ENCODE results near the gene SPACDR. TPM values are rescaled to one million over a fixed set of nuclear protein-coding genes. Genes with fewer than 3 reads are reported as not detected.

The SPACDR gene
- total and polyA plus RNA-seq, 2 donors (not counting 1 experiment from before 2014, with no cell fraction given), result 2.1 to 3.7 TPM

DNA sequence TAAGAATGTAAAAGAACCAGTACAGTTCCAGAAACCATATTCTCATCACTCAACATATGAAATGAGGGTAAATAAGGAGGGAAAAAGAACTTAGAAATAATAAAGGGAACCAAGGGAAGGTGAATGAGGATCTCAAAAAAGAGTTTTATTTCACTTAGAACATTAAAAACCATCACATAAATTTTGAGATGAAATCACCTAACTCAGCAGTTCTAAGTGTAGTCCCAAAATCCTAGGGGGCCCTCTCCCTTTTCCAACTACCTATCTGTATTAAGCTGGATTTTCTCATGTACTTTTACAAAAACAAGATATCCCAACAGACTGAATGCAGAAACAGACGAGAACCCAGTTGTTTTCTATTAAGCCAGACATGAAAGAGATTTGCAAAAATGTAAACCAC is 38.7 kb downstream of the SPACDR start:
- peaks cover under 1% of the 10 kb centered on the region for H4K20me1 ChIP-seq (ENCODE audit: control insufficient read depth, insufficient read depth, low read length, poor library complexity, severe bottlenecking)
- Mint-ChIP-seq H3K27ac (no peak overlapping the region), H3K27me3 (no peaks in the 10 kb centered on the region), H3K4me3 (no peak overlapping the region), H3K9me3 (ENCODE audit: insufficient read depth) (no peaks in the 10 kb centered on the region), H3K4me1 (peaks cover 9% of the 10 kb centered on the region)
- H3K79me2 ChIP-seq (ENCODE audit: control insufficient read depth, insufficient read depth, low read length), result no peaks in the 10 kb centered on the region
- no peak overlapping the region for H3K27ac ChIP-seq (ENCODE audit: low read length in 2 of 2)
- no CpG with 5 or more reads among the region's 1 CpG for WGBS (ENCODE audit: insufficient coverage)
- CTCF ChIA-PET, result interaction anchor here (0.5 to 1.6 kb wide), 3 partner anchors 18 to 354 kb away, joined by 3 to 5 read pairs (median 3); no protein-coding TSS in a partner anchor
- POLR2A ChIA-PET, result no interaction called here
- H3K9ac ChIP-seq (ENCODE audit: low read length), result no peak overlapping the region
- ATAC-seq (ENCODE audit: low read depth), result no peak
- intact Hi-C loops (cut with micrococcal nuclease), result no loop called here
- TF ChIP-seq, protein P1, sequence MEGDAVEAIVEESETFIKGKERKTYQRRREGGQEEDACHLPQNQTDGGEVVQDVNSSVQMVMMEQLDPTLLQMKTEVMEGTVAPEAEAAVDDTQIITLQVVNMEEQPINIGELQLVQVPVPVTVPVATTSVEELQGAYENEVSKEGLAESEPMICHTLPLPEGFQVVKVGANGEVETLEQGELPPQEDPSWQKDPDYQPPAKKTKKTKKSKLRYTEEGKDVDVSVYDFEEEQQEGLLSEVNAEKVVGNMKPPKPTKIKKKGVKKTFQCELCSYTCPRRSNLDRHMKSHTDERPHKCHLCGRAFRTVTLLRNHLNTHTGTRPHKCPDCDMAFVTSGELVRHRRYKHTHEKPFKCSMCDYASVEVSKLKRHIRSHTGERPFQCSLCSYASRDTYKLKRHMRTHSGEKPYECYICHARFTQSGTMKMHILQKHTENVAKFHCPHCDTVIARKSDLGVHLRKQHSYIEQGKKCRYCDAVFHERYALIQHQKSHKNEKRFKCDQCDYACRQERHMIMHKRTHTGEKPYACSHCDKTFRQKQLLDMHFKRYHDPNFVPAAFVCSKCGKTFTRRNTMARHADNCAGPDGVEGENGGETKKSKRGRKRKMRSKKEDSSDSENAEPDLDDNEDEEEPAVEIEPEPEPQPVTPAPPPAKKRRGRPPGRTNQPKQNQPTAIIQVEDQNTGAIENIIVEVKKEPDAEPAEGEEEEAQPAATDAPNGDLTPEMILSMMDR (IDR thresholded peaks at IDR 0.05), result no peak
- TF ChIP-seq EZH2 (IDR thresholded peaks at IDR 0.05; ENCODE audit: borderline replicate concordance, insufficient read depth, low read depth, low read length, poor library complexity, severe bottlenecking), result no peak
- no peak for DNase-seq
- no peaks in the 10 kb centered on the region for H3K27me3 ChIP-seq (replicated peaks in 1 of 4; ENCODE audit: control extremely low read depth in 1 of 4, control insufficient read depth in 3 of 4, insufficient read depth in 4 of 4, low read length in 3 of 4)
- peaks cover 1 to 3% of the 10 kb centered on the region in 2 experiments for H3K36me3 ChIP-seq (replicated peaks in 1 of 2; ENCODE audit: control extremely low read depth in 1 of 2, control insufficient read depth in 1 of 2, extremely low read depth in 1 of 2, insufficient read depth in 2 of 2, low read length in 1 of 2)
- H3K4me3 ChIP-seq (ENCODE audit: control extremely low read depth in 1 of 5, extremely low read depth in 1 of 5, insufficient read depth in 1 of 5, low read depth in 2 of 5, low read length in 4 of 5), result no peak overlapping the region
- no peak overlapping the region for H2AFZ ChIP-seq (ENCODE audit: insufficient read depth, low read depth, low read length, poor library complexity, severe bottlenecking)
- H3K4me1 ChIP-seq (ENCODE audit: control insufficient read depth in 2 of 2, insufficient read depth in 2 of 2, low read length in 2 of 2), result peaks cover 5 to 7% of the 10 kb centered on the region in 2 donors
- H3K4me2 ChIP-seq (replicated peaks; ENCODE audit: low read depth, low read length, poor library complexity, severe bottlenecking), result no peak overlapping the region
- peaks cover 0 to 7% (median 0%) of the 10 kb centered on the region in 3 donors for H3K9me3 ChIP-seq (ENCODE audit: control extremely low read depth in 1 of 3, control insufficient read depth in 2 of 3, insufficient read depth in 1 of 3, low read length in 2 of 3)

DNA sequence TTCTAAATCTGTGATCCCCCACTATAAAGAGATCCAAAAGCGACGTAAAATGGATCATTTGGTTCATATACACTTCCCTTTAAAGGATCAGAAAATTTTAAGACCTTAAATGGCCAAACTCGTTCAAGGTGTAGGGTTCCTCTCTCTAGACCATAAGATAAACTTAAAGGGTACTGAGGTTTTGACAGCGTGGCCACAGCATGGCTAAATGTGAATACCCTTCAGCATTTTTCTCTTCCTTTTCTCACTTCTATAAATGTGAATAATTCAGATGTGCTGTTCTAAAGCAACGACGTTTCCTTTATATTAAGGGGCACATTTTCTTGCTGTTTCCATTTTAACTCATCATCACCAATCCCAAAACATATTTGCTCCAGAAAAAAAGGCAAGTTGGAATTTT is 40.7 kb downstream of the SPACDR start:
- no CpG with 5 or more reads among the region's 6 CpGs for WGBS (ENCODE audit: insufficient coverage)
- H3K9me3 Mint-ChIP-seq (ENCODE audit: insufficient read depth), result no peaks in the 10 kb centered on the region
- H3K4me1 ChIP-seq (ENCODE audit: control insufficient read depth in 2 of 2, insufficient read depth in 2 of 2, low read length in 2 of 2), result peaks cover 5 to 7% of the 10 kb centered on the region in 2 donors
- no peaks in the 10 kb centered on the region for H4K20me1 ChIP-seq (ENCODE audit: control insufficient read depth, insufficient read depth, low read length, poor library complexity, severe bottlenecking)
- H3K79me2 ChIP-seq (ENCODE audit: control insufficient read depth, insufficient read depth, low read length), result no peaks in the 10 kb centered on the region
- no peak overlapping the region for H3K27ac Mint-ChIP-seq
- H3K27ac ChIP-seq (ENCODE audit: low read length in 2 of 2), result no peak overlapping the region
- ChIA-PET CTCF (interaction anchor here (0.6 to 1.1 kb wide), 2 partner anchors 228 to 291 kb away, joined by 3 read pairs; no protein-coding TSS in a partner anchor), POLR2A (no interaction called here)
- H3K27me3 Mint-ChIP-seq, result no peaks in the 10 kb centered on the region
- no peak overlapping the region for H3K4me2 ChIP-seq (replicated peaks; ENCODE audit: low read depth, low read length, poor library complexity, severe bottlenecking)
- no peaks in the 10 kb centered on the region for H3K27me3 ChIP-seq (replicated peaks in 1 of 4; ENCODE audit: control extremely low read depth in 1 of 4, control insufficient read depth in 3 of 4, insufficient read depth in 4 of 4, low read length in 3 of 4)
- intact Hi-C loops (cut with micrococcal nuclease), result no loop called here
- no peak for ATAC-seq (ENCODE audit: low read depth)
- H3K4me3 Mint-ChIP-seq, result no peak overlapping the region
- peaks cover 1 to 3% of the 10 kb centered on the region in 2 experiments for H3K36me3 ChIP-seq (replicated peaks in 1 of 2; ENCODE audit: control extremely low read depth in 1 of 2, control insufficient read depth in 1 of 2, extremely low read depth in 1 of 2, insufficient read depth in 2 of 2, low read length in 1 of 2)
- no peak overlapping the region for H3K9ac ChIP-seq (ENCODE audit: low read length)
- DNase-seq, result no peak
- H3K4me3 ChIP-seq (ENCODE audit: control extremely low read depth in 1 of 5, extremely low read depth in 1 of 5, insufficient read depth in 1 of 5, low read depth in 2 of 5, low read length in 4 of 5), result no peak overlapping the region
- H3K9me3 ChIP-seq (ENCODE audit: control extremely low read depth in 1 of 3, control insufficient read depth in 2 of 3, insufficient read depth in 1 of 3, low read length in 2 of 3), result peaks cover 0 to 7% (median 0%) of the 10 kb centered on the region in 3 donors
- no peak for TF ChIP-seq EZH2 (IDR thresholded peaks at IDR 0.05; ENCODE audit: borderline replicate concordance, insufficient read depth, low read depth, low read length, poor library complexity, severe bottlenecking)
- TF ChIP-seq, protein P1 (IDR thresholded peaks at IDR 0.05), result no peak
- peaks cover 6% of the 10 kb centered on the region for H3K4me1 Mint-ChIP-seq
- no peak overlapping the region for H2AFZ ChIP-seq (ENCODE audit: insufficient read depth, low read depth, low read length, poor library complexity, severe bottlenecking)
